Measurements from ENCODE around the gene XNDC1N.
A peak's percentile ranks its signal among the peaks of the same experiment; 100 is the strongest.

The XNDC1N gene, protein sequence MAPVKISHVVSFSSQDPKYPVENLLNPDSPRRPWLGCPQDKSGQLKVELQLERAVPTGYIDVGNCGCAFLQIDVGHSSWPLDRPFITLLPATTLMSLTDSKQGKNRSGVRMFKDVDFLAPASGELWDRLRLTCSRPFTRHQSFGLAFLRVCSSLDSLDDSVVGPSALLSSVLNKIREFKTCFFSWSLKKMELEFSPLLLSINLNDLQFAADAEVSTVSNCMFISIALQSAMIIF

DNA sequence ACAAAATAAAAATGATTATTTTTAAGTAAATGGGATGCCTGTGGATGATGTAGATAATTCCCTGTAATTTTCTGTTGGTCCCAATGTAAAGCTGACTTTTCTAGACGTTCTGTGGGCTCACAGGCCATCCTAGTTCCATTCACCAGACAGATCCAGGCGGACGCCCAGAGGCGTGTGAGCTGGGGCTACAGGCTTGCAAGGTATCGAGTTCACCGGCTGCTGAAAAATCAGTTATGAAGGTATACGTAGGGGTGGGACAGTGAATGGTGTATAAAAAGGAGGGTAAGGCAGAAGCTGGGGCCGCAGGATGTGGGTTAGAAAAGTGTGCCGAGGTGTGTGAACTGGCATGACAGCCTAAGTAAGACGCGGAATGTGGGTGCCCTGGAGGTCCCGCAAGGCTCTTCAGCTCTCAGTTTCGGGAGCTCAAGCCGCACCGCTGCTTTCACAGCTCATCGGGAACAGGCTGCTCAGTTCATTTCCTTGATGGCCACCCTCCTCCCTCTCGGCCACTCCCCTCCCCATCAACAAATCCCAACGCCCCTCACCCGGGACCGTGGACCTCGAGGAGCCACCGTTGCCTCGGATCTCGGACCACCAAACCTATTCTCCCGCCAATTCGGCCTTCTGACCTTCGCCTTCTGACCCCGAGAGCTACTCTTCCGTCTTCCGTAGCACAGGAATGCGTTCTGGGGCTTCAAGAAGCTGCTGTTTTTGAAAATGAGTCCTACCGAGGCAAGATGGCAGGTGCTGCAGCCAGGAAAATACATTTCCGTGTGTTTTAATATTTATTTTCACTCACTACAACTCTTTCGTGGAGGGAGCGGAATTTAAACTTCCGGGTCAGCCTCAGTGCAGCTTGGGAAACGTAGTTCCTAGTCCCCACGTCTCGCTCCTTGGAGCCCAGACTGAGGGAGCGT lies at the start of gene XNDC1N:
TSS of gene XNDC1N (minus strand) at position 775 of the 917 bp plus-strand sequence. CDS start 5,241 bp downstream, outside the sequence.
- peak; percentile 94 for DNase-seq (ENCODE audit: insufficient read length, low spot score)
- FAIRE-seq, result peak; percentile 90

DNA sequence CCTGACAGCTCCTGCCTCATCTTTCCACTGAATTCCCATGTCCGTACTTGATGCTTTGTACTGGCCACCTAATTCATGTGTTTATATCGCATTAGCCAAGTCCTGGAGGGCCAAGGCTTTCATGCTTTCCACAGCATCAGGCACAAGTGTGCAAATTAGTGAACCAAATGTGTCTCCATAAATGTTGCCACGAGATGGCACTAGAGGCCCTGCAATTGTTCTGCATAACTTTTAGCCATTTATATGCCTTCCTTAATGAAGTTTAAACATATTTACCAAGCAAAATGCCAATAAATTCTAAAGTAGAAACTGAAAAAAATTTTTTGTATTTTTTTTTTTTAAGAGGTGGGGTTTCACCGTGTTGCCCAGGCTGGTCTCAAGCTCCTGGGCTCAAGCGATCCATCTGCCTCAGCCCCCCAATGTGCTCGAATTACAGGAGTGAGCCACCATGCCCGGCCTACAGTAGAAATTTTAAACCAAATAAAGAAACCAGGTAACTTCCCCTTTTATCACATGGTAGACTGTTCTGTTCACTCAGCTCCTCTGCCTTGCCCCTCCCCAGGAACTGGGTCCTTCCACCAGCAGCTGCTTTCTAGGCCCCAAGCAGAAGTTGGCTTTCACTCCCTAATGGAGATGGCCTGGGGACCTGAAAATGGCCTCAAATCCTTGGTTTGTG lies 49.5 kb upstream of the XNDC1N start:
- DNase-seq (ENCODE audit: insufficient read length, low spot score), result peak; percentile 60
- FAIRE-seq, result no peak

DNA sequence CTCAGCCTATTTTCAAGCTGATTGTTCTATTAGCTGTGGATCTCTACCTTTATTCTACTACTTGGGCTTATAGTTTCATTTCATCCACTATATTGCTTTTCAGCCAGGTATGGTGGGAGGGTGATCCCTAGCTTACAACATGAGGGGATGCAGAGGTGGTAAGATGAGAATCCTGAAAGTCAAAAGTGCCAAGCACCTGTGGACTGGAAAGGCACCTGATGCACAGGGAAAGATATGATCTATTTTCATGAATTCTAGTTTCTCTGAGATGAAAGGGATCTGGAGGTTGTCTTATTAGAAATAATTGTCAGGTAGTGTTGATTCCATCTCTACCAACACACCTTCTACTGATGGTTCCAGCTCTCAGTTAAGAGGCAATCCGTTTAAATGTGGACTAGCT lies 48.7 kb upstream of the XNDC1N start:
- no peak for DNase-seq (ENCODE audit: insufficient read length, low spot score)
- no peak for FAIRE-seq

DNA sequence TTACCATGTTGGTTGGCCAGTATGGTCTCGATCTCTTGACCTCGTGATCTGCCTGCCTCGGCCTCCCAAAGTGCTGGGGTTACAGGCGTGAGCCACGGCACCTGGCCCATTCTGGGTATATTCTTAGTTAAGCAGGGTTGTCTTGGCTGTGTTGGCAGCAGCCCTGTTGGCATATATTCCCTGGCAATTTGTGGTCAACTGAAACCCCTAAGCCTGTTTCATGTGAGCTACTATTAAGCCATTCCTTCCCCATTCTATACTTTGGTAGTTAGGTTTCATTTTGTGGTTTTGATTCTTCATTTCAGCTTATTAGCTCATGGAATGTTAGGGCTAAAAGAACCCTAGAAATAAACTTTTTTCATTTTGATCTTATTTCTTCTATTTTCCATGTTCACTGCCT lies 48.2 kb upstream of the XNDC1N start:
- FAIRE-seq (no peak), DNase-seq (ENCODE audit: insufficient read length, low spot score) (no peak)

DNA sequence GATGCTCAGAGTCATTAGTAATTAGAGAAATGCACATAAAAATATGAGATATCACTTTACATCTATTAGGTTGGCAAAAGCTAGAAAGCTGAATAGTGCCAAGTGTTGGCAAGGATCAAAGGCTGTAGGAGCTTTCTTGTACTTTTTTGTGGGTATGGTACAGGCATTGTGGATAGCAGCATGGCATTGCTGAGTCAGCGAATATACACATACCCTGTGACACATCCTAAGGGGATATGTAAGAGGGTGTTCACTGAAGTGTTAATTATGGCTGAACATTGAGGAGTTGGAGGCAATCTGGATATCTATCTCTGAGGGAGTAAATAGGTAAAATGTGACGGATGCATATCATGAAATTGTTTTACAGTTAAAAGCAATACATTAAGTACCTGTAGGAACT lies 43.3 kb upstream of the XNDC1N start:
- DNase-seq (ENCODE audit: insufficient read length, low spot score) (no peak), FAIRE-seq (no peak)

DNA sequence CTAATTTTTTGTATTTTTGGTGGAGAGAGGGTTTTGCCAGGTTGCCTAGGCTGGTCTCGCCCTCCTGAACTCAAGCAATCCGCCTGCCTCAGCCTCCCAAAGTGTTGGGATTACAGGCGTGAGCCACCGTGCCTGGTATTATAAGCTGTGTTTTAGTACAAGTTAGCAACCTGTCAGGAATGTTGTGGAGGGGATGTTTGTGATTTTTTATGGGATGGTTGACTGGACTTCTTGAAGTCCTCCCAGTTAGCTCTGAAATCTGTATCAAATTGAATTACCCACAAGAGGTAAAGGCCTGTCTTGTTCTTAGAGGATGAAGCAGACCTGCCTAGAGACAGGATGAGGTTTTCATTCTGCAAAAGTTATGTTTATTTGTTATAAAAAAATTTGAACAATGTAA lies 36.2 kb upstream of the XNDC1N start:
- no peak for FAIRE-seq
- no peak for DNase-seq (ENCODE audit: insufficient read length, low spot score)

DNA sequence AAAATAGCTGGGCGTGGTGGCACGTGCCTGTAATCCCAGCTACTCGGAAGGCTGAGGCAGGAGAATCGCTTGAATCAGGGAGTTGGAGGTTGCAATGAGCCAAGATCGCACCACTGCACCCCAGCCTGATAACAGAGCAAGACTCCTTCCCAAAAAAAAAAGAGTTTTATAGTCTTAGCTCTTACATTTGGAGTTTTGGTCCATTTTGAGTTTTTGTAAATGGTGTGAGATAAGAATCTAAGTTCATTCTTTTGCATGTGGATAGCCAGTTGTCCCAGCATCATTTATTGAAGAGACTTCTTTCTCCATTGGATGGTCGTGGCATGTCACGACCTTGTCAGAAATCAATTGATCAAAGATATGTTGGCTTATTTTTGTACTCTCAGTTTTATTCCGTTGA lies 35.1 kb upstream of the XNDC1N start:
- FAIRE-seq, result no peak

DNA sequence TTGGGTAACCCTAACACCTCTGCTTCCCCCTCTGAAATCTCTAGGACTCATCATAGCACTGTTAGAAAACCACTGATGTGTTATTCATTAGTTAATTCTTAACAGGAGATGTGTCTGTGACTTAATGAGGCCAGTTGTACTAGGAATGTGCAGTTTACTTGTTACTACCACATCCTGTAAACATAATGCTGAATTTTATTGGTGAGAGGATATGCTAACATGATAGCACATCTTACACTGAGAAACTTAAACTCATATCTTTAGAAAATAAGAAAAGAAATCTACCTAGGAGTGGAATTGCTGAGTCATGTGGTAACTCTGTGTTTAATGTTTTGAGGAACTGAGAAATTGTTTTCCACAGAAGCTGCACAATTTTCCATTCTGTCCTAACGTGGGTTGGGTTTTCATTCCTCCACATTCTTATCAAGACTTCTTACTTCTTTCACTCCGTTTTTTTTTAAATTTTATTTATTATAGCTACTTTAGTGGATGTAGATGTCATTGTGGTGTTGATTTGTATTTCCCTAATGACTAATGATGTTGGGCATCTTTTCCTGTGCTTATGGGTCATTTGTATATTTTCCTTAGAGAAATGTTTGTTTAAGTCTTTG lies 34.1 kb upstream of the XNDC1N start:
- FAIRE-seq (peak; percentile 16), DNase-seq (ENCODE audit: insufficient read length, low spot score) (no peak)

More for the DNA sequence above, 35.1 kb upstream of the XNDC1N start:
- no peak for DNase-seq (ENCODE audit: insufficient read length, low spot score)

DNA sequence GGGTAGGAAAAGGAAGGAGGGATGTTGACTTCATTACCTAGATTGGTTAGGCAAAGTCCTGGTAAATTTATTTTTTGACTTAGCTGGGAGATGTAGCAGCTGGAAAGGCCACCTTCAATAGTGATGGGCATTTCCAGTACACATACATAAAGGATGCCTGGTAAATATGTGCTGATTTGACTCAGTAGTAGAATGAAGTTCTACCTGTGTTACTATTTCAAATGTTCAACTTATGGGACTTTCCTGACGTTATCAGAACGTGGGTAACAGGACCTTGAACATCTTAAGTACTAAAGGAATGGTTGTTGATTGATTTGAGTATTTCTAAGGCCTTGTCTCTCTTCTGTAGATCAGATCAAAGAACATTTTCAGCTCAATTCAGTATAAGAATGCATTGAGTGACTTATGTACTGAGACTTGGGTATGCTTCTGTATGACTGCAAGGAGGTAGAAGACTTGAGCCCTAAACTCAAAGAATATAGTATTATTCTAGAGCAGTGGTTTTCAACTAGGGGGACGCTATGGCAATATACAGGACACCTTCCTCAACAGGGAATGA lies 27.6 kb upstream of the XNDC1N start:
- no peak for DNase-seq (ENCODE audit: insufficient read length, low spot score)
- no peak for FAIRE-seq

DNA sequence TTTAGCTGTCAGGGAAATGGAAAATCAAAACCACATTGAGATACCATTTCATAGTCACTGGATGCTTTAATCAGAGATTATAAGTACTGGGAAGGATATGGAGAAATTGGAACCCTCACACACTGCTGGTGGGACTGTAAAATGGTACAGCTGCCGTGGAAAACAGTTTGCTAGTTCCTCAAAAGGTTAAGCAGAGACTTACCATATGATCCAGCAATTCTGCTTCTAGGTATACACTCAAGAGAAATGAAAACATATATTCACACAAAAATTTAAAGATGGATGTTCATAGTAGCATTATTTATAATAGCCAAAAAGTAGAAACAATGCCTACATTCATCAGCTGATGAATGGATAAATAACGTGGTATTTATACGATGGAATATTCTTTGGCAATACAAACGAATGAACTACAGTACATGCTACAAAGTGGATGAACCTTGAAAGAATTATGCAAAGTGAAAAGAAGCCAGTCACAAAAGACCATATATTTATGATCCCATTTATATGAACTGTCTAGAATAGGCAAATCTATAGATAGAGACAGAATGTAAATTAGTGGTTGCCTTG lies 23.4 kb upstream of the XNDC1N start:
- DNase-seq (ENCODE audit: insufficient read length, low spot score) (no peak), FAIRE-seq (no peak)

DNA sequence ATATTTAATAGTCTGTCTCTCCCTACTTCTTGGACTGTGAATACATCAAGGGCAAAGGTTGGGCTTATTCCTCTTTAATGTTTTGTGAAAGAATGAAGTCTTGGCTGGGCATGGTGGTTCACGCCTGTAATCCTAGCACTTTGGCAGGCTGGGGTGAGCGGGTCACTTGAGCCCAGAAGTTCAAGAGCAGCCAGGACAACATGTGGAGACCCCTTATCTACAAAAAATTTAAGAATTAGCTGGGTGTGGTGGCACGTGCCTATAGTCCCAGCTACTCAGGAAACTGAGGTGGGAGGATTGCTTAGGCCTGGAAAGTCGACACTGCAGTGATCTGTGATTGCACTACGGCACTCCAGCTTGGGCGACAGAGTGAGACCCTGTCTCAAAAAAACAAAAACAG lies 20.6 kb upstream of the XNDC1N start:
- FAIRE-seq, result no peak
- DNase-seq (ENCODE audit: insufficient read length, low spot score), result no peak

DNA sequence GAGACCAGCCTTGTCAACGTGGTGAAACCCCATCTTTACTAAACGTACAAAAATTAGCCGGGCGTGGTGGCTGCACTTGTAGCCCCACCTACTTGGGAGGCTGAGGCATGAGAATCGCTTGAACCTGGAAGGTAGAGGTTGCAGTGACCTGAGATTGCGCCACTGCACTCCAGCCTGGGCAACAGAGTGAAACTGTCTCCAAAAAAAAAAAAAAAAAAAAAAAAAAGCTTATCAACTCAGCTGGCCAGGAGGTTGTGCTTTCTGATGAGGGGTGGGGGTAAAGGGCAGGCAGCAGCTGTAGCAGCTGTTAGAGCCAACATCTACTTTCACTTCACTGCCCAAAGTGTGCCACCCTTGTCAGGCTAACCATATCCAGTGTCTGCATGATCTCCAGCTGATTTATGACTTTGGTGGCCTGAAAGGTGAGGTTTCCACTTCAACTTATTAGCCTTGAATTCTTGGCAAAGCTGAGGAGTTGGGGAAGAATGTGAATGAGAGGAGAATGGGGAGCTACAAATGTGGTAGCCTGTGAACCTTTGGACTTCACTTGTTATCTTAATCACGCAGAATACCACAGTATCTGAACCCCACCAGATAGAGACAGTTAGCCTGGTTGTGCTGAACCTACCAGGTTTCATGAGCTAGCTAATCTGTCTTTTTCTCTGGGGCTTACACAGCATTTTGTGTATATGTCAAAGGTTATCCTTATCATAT lies 20.1 kb upstream of the XNDC1N start:
- peak; percentile 48 for FAIRE-seq
- DNase-seq (ENCODE audit: insufficient read length, low spot score), result peak; percentile 66

DNA sequence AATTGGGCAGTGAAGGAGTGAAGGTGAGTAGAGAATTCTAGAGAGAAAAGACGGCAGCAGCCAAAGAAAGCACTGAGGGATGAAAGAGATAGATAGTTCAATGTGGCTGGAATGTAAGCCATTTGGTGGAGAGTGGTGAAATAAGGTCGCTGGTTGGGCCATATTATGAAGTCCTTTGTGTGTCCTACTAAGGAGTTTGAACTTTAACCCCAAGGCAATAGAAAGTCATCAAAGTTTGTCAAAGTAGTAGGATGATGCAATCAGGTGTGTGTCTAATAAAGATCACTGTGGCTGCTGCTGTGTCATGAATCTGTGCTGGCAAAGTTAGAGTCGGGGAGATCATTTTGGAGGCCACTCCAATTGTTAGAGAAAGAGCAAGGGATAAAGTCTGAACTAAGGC lies 19.1 kb upstream of the XNDC1N start:
- no peak for DNase-seq (ENCODE audit: insufficient read length, low spot score)

DNA sequence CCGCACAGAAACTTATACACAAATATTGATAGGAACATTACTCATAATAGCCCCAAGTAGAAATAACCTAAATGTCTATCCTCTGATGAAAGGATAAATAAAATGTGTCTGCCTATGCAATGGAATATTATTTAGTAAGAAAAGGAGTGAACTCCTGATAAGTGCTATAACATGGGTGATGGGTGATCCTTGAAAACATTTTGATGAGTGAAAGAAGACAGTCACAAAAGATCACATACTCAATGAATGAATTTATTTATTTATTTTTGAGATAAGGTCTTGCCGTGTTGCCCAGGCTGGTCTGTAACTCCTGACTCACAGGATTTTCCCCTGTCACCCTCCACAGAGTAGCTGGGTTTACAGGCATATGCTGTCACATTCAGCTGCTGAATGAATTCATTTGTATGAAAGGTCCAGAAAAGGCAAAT lies 17.8 kb upstream of the XNDC1N start:
- DNase-seq (ENCODE audit: insufficient read length, low spot score) (no peak), FAIRE-seq (no peak)

More for the DNA sequence above, 19.1 kb upstream of the XNDC1N start:
- no peak for FAIRE-seq

DNA sequence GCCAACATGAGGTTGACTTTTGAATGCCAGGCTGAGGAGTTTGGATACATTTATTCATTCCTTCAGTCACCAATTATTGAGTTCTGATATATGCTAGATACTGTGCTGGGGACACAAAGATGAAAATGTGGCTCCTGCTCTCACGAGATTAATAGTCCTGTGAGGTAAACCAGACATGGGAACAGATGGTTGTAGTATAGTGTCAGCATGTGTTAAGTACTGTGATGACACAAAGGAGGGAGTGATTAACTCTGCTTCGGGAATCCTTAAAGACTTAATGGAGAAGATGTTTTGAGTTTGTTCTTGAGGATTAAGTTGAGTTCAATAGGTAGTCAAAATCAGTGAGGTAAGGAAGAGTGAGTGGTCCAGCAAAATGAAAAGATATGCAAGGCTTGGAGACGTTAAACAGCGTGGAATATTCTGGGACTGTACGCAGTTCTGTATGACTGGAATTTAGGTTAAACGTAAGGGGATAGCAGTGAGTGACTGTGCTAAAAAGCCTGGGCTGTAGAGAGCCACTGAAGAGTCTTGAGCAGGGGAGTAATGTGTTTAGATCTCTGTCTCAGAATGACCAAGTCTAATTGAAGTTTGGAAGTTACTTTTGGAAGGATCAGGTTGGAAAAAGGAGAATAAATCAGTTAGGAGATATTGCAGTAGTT lies 12.3 kb upstream of the XNDC1N start:
- FAIRE-seq (no peak), DNase-seq (ENCODE audit: insufficient read length, low spot score) (no peak)

DNA sequence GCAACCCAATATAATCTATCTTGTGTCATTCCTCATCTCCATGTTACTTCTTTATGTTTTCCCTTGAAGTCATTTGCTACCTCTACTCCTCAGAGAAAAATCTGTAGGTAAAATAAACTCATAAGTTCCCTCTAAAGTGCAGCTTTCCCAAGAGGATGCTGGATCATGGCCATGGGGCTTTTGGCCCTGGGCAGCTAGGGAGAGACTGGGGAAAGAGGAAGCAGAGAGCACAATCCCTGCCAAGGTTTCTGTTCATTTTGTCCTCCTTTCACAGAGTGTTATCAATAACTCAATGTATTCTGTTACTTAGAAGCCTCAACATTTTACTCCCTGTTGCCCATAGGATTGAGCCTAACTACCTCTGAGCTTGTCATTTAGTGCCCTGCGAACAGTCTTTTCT lies 9.4 kb upstream of the XNDC1N start:
- DNase-seq (ENCODE audit: insufficient read length, low spot score) (no peak), FAIRE-seq (no peak)

DNA sequence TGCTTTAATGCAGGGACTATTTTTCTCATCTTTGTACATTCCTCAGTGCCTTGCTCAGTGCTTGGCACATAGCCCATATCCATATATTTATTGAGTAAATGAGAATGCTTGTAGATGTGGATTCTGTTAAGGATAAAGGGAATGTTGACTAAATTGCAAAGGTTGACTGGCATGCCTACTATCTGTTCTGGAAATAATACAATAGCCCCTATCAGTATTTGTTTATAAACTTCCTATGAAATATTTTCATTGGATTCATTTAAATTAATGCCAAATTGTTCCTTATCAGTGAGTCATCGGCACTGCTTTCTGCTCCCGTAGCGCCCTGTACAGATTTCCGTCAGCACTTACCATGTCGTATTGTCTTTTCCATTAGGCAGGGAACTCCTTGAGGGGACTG lies 8.4 kb upstream of the XNDC1N start:
- FAIRE-seq (no peak), DNase-seq (ENCODE audit: insufficient read length, low spot score) (no peak)

DNA sequence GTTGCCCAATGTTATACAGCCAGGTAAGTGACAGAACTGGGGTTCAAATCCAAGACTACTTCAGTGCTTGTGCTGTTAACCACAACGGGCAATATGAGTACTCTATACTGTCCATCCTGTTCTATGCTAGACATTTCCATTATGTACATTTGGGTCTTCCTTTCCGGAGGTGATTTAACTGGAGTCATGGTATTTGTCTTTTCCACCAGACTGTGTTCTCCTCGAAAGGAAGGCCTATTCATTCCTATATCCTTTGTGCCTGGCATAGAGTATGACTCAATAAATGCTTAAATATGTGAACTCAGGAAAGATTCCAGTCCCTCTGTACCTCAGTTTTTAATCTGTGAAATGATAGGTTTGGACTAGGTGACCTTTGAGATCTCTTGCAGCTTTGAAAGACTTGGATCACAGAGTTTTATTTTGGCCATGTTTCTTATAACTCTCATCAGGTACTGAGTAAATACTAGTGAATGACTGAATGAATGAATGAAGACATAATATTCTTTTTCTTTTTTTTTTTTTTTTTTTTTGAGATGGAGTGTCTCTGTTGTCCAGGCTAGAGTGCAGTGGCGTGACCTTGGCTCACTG lies 7.0 kb upstream of the XNDC1N start:
- FAIRE-seq (no peak), DNase-seq (ENCODE audit: insufficient read length, low spot score) (no peak)

DNA sequence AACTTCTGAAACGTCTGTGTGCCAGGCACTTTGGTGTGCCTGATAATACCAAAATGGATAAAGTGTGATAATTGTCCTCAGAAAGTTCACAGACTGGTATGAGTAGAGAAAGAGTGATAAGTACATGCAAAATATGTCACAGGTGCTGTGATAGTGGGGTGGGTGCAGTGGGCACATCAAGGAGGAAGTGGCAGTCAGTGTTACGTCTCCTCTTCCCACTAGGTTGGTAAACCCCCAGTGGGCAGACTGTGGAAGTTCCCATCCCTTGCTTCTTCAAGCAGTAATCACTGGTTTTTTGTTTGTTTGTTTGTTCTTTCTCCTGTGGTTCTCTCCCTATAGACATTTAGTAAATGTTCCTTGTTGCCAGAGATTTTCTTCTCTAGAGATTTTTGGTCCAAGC lies 5.8 kb upstream of the XNDC1N start:
- DNase-seq (ENCODE audit: insufficient read length, low spot score) (no peak), FAIRE-seq (no peak)

Measured in HTR-8/SVneo (cell line).